HG02885 (cell line): ENCODE measurements around the gene VPS37B.

ENCODE experiments used
- ATAC-seq: cut with Tn5 transposase; IDR thresholded peaks from one replicate; pipeline ENCODE4 v1.9.1; 2021; ENCODE audit warnings: mild to moderate bottlenecking; ENCODE audit not compliant: unreplicated experiment, poor library complexity

Gene VPS37B

DNA sequence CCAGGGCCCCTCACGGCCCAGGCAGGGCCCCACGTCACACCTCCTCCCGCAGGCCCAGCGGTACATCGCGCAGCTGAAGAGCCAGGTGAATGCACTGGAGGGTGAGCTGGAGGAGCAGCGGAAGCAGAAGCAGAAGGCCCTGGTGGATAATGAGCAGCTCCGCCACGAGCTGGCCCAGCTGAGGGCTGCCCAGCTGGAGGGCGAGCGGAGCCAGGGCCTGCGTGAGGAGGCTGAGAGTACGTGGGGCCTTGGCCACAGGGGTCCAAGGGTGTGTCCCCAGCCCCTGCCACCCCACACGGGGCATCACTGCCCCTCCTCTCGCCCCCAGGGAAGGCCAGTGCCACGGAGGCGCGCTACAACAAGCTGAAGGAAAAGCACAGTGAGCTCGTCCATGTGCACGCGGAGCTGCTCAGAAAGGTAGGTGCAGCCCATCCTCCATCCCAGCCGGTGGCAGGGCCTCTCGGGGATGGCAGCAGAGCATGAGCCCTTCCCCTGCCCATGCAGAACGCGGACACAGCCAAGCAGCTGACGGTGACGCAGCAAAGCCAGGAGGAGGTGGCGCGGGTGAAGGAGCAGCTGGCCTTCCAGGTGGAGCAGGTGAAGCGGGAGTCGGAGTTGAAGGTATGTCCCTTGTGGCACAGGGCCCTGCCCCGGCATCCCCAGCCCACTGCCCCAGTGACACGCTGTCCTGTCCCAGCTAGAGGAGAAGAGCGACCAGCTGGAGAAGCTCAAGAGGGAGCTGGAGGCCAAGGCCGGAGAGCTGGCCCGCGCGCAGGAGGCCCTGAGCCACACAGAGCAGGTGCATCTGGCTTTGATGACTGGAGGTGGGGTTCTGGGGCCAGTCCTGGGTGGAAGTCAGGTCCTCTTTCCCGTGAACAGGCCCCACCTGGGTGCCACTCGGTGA lies 39.7 kb downstream of the VPS37B start:
- no peak for ATAC-seq

DNA sequence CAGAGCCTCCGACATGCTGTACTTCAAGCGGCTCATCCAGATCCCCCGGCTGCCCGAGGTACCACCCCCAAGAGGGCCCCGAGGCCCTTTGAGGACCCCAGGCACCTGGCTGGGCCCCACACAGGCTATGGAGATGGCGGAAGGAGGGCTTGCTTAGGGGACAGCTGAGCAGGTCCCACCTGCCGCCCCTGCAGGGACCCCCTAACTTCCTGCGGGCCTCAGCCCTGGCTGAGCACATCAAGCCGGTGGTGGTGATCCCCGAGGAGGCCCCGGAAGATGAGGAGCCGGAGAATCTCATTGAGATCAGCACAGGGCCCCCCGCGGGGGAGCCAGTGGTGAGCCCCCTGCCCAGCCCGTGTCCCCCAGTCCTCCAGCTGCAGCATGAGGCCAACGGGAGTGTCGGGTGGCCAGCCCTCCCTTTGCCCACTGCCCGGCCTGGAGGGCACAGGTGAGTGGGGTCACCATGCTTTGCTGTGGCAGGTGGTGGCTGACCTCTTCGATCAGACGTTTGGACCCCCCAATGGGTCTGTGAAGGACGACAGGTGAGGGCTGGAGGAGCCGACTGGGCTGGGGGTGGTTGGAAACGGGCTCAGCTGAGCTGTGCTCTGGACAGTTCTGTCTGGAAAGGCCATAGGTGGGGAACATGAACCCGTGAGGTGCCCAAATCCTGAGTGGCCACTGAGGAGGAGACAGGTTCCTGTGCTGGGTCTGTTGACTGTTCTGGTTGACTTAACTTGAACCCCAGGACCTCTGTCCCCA lies 40.7 kb downstream of the VPS37B start:
- ATAC-seq, result no peak

DNA sequence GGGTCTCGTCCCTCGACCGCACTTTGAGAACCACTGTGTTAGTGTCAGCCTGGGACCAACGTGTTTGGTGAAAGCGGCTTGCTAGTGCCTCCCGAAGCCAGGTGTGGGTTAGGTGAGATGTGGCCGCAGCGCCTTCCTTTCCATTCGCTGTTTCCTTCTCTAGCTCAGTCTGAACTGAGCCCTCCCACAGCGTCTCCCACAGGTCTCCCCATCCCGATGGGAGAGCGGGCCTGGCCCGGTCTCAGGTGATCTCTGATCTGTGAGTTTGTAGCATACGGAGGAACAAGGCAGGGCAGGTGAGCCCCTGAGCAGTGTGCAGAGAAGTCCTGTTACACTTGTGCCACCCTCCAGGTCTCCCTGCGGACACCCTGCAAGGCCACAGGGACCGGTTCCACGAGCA lies 41.4 kb downstream of the VPS37B start:
- ATAC-seq, result no peak

GRCh38 chr12:122853582-122854245 lies 42.2 kb downstream of the VPS37B start:
- ATAC-seq, result no peak

DNA sequence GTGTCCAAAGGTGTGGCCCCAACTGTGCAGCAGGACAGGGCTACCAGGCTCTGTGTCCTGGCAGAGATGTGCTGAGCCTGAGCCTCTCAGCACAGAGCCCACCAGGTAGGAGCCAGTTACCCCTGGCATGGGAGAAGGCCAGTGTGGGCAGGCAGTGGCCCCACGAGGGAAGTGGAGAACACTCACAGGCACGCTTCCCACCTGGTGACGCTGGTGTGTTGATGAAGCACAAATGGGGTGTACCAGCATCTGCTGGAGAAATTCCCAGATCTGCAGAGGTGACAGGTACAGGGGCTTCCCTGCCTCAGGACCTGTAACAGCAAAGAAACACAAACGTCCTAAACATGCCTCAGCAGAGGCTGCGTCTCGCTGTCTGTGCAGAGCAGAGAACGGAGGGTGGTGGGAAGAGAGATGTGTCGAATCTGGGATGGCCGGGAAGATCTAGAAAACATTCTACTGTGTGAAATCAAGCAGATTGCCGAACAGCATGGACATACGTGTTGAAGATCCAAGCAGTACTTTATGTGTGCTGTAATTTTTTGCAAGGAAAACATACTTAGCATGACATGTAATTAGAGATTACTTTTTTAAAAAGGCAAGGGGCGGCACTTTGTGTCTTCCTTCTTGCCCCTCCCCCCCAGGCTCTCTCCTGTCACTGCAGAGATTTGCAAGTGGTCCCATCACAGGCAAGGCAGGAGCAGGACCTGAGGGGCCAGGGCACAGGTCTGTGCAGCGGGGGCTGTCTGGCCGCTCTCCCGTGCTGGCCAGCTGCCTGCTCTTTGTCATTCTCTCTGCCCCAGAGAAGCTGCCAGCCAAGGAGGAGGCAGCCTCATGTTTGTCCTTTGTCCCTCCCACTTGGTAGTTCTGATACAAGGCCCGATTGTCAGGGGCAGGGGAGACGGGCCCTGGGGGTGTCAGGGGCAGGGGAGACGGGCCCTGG lies 43.3 kb downstream of the VPS37B start:
- no peak for ATAC-seq

DNA sequence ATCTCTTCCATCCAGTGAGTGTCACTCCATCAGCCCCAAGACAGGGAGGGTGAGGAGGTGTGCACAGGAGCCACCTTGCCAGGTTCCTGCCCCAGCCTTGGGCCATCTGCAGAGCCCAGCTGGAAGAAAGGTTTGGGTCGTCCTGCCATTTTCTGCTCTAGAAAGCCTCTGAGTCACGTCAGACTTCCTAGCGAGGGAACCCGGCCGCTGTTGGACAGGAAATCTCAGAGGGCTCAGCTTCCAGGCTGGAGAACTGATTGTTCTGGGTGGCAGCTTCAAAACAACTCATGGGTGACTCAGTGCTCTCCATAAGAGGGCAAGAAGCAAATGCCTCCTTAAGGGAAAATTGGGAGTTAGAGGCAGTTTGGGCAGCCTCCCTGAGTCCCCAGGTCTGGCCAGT lies 44.1 kb downstream of the VPS37B start:
- ATAC-seq, result no peak

- ATAC-seq, result no peak
Measured at GRCh38 chr12:122850695-122851350, 45.1 kb downstream of the VPS37B start.

DNA sequence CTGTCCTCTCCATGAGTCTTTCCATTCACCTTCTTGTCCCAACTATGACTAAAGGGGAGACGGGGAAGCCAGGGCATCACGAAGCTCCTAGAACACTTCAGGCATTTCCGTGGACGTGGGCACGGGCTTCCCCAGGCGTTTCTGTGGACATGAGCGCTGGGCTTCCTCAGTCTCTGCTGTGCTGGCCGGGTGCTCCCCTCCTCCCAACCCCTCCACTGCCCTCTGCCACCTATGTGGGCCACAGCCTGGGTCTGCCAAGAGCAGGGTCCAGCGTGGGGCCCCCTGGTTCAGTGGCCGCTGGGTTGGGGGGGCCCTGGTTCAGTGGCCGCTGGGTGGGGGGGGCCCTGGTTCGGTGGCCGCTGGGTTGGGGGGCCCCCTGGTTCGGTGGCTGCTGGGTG lies 45.9 kb downstream of the VPS37B start:
- no peak for ATAC-seq

GRCh38 chr12:122849352-122850047 lies 46.4 kb downstream of the VPS37B start:
- no peak for ATAC-seq

- ATAC-seq, result no peak
Measured at GRCh38 chr12:122848471-122849351, 47.2 kb downstream of the VPS37B start.

DNA sequence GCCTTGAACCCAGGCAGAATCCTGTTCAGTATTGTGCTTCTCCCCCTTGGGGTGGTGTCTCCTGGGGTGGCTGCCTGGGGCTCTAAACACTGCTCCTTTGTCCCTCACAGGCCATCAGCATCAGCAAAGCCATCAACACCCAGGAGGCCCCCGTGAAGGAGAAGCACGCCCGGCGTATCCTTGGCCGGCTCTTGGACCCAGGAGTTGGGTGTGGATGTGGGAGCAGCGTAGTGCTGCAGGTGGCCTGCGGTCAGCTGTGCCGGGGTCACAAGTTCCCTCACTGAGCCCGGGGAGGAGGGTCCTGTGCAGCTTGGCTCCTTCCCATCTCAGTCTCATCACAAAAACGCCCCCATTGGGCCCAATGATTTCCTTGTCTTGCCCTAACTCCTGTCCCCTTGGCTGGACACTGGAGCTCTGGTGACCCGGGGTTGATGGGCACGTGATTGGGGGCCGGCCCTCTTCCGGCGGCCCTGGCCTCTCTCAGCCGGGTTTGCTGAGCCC lies 48.0 kb downstream of the VPS37B start:
- no peak for ATAC-seq

GRCh38 chr12:122847516-122847836 lies 48.4 kb downstream of the VPS37B start:
- ATAC-seq, result no peak

DNA sequence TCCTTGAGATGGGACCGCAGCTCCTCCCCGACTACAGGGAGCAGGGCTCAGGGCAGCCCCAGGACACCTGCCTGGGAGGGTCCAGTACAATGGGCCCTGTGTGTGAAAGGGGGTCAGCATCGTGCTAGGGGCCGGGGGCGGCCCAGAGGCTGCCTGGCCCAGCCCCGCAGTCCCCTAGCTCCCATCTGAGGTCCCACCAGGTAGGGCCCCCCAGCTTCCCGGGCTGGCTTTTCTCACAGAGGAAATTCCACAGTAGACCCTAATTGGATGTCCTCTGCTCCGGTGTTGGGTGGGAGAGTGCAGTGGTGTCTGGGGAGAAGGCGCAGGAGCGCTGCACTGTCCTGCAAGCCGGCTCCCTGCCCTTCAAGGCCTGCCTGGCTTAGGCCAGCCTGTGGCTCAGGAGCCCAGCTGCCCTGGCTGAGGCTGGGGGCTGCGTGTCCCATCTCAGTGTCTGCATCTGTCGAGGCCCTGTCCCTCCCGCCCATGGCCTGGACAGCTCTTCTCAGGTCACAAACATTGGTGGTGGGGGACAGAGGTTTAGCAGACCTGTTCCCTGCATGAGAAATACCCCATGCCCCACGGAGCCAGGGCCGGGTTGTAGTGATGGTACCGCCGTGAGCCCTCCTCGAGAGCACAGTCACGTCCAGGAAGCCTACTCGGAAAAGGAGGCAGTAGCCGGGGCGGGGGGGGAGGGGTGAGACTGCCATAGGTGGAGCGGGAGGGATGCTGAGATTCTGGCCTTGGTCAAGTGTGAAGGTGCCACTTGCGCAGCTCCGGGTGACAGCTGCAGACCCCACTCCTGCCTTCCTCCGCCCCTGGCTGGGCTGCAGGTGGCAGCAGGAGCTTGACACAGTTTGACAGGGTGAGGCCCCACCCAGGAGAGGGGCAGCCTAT lies 49.1 kb downstream of the VPS37B start:
- ATAC-seq, result no peak

- no peak for ATAC-seq
Measured at GRCh38 chr12:122845865-122846621, 49.9 kb downstream of the VPS37B start.

GRCh38 chr12:122845041-122845864 lies 50.7 kb downstream of the VPS37B start:
- no peak for ATAC-seq
